ENCODE results near the gene COMMD1.

Gene COMMD1

DNA sequence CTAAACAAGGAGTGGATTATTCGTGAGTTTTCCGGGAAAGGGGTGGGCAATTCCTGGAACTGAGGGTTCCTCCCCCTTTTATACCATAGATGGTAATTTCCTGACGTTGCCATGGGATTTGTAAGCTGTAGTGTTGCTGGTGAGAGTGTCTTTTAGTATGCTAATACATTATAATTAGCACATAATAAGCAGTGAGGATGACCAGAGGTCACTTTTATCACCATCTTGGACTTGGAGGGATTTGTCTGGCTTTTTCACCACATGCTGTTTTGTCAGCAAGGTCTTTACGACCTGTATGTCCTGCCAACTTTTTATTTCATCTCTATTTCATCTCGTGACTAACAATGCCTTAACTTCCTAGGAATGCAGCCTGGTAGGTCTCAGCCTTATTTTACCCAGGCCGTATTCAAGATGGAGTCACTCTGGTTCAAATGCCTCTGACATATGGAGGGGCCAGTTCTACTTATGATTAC, 165.7 kb downstream of the COMMD1 start:
- H3K4me3 ChIP-seq (ENCODE audit: low read length), result no peak overlapping the region
- no peak for DNase-seq (ENCODE audit: low read depth)
- TF ChIP-seq, protein P1, sequence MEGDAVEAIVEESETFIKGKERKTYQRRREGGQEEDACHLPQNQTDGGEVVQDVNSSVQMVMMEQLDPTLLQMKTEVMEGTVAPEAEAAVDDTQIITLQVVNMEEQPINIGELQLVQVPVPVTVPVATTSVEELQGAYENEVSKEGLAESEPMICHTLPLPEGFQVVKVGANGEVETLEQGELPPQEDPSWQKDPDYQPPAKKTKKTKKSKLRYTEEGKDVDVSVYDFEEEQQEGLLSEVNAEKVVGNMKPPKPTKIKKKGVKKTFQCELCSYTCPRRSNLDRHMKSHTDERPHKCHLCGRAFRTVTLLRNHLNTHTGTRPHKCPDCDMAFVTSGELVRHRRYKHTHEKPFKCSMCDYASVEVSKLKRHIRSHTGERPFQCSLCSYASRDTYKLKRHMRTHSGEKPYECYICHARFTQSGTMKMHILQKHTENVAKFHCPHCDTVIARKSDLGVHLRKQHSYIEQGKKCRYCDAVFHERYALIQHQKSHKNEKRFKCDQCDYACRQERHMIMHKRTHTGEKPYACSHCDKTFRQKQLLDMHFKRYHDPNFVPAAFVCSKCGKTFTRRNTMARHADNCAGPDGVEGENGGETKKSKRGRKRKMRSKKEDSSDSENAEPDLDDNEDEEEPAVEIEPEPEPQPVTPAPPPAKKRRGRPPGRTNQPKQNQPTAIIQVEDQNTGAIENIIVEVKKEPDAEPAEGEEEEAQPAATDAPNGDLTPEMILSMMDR (conservative IDR thresholded peaks at IDR 0.05; ENCODE audit: low read depth, low read length), result no peak

DNA sequence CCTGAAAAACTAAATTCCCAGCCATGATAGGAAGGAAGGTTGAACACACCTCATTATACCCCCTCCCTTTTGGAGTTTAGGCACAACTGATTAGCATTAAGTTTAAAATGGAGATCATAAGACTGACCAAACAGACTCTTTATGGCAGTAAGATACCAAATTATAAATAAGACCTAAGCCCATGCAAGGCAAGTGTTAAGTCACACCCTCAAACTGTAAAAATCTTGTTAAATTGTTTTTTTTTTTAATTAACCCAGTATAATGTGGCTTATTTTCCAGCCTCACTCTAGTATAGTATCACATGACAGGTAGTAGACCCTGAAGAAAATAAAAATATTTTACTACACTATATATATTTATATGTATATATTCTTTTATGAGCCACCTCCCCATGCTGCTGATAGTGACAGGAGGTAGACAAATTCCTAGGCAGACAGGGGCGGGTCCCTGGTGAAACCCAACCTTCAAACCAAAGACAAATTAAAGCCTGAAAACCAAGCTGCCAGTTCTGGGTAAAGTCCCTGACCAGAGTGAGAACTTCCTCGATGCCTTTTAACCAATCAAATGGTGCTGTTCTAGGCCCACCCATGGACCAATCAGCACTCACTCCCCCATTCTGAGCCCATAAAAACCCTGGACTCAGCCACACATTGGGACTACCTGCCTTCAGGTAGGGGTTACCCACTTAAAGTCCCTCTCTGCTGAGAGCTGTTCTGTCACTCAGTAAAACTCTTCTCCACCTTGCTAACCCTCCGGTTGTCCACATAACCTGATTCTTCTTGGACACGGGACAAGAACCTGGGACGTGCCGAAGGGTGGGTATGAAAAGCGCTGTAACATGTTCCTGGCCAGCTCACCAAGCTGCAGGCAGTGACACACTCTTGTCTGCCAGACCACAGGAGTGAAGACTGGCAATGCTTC, 166.5 kb downstream of the COMMD1 start:
- TF ChIP-seq, protein P1 (conservative IDR thresholded peaks at IDR 0.05; ENCODE audit: low read depth, low read length), result no peak
- DNase-seq (ENCODE audit: low read depth), result no peak
- H3K4me3 ChIP-seq (ENCODE audit: low read length), result no peak overlapping the region

DNA sequence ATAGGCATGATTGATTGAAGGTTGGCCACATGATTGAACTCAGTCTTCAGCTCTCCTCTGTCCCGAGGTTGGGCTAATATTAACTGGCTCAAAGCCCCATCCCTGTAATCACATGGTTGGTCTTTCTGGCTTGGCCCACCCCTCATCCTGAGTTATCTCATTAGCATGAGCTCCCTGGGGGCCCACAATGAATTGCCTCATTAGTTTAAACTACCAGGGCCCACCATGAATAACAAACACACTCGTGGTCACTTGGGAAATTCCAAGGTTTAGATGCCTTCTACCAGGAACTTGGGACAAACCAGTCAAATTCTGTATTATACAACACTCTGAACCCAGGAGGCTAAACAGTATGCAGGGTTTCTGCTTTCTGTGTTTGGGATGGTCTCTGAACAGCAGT, 168.8 kb downstream of the COMMD1 start:
- DNase-seq (ENCODE audit: low read depth), result no peak
- TF ChIP-seq, protein P1 (conservative IDR thresholded peaks at IDR 0.05; ENCODE audit: low read depth, low read length), result no peak
- no peak overlapping the region for H3K4me3 ChIP-seq (ENCODE audit: low read length)

DNA sequence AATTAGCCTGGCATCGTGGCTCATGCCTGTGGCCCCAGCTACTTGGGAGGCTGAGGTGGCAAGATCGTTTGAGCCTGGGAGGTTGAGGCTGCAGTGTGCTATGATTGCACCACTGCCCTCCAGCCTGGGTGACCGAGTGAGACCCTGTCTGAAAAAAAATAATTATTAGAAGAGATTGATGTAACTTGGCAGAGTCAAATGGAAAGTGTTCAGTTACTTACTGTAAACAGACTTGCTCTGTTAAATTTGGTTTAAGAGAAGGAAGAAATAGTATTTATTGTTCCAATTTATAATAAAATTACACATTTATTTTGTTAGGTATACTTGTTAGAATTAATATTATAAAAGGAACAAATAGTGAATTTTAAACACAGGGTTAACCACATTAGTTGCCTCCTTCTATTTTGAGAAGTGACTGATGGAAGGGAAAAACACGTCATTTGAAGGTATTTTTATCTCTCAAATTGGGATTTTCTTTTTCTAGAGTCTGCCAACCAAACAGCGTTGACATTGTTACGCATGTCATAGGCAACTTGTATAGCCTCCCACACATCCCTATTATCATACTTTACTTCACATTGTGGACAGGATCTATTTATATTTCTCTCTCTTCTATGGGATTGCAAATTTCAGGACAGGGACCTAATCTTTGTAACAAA, 171.6 kb downstream of the COMMD1 start:
- H3K4me3 ChIP-seq (ENCODE audit: low read length), result no peak overlapping the region
- no peak for DNase-seq (ENCODE audit: low read depth)

DNA sequence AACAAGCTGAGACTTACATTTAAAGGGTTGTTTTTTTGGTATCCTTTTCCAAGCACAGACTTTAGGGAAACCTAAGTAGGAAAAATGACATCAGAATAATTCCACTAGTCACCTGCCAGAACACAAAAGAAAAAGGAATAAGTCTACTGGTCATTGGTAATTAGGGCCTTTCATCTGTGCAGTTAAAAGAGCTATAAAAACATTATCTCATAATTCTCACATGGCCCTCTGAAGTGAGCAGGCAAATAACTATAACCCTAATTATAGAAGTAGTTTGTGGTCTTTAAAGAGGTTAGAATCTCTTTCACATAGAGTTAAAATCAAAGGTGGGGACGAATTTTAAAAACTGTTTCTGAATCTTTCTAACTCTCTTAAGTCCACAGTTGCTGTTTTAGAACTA, 179.3 kb downstream of the COMMD1 start:
- no peak overlapping the region for H3K4me3 ChIP-seq (ENCODE audit: low read length)
- TF ChIP-seq, protein P1 (conservative IDR thresholded peaks at IDR 0.05; ENCODE audit: low read depth, low read length), result no peak
- DNase-seq (ENCODE audit: low read depth), result no peak

More for the DNA sequence above, 171.6 kb downstream of the COMMD1 start:
- TF ChIP-seq, protein P1 (conservative IDR thresholded peaks at IDR 0.05; ENCODE audit: low read depth, low read length), result no peak

DNA sequence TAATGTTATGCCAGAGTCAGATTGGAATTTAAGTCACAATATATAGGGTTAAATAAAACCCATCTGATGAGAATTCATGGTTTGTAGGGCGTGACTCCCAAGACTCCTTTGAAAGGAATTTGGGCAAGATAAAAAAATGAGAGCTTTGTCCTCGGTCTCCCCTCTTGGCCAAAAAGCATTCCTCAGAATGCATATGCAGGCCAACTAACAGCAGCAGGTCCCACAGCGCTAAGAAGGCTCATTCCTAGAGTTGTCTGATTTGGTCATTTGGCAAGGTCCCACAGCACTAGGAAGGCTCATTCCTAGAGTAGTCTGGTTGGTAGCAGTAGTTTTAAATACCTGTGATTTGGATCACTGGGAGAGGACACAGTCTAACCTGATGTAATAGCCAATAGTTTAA, 184.2 kb downstream of the COMMD1 start:
- DNase-seq (ENCODE audit: low read depth), result no peak
- TF ChIP-seq, protein P1 (conservative IDR thresholded peaks at IDR 0.05; ENCODE audit: low read depth, low read length), result no peak
- no peak overlapping the region for H3K4me3 ChIP-seq (ENCODE audit: low read length)

Measured in retinal pigment epithelial cell (primary cell).